Uterus (tissue), 2 donors: ENCODE results near the gene THRB.

ENCODE experiments used
- CTCF ChIP-seq, 4 experiments: fragments of 200-600 bp in 2 of 4; fragments of 450-650 bp in 2 of 4; sonication (generic) in 2 of 4; IDR thresholded peaks; one replicate each; pipeline ENCODE4 v1.5.1; 2016 to 2019; ENCODE audit warnings: antibody characterized with exemption in 4 of 4, mild to moderate bottlenecking in 2 of 4, moderate library complexity in 1 of 4
- POLR2A ChIP-seq, 2 donors: fragments of 450-650 bp; IDR thresholded peaks; one replicate each; pipeline ENCODE4 v1.6.1; 2016; ENCODE audit warnings: antibody characterized with exemption in 2 of 2, mild to moderate bottlenecking in 1 of 2, moderate library complexity in 1 of 2

GRCh38 chr3:24271228-24271627 lies 223.4 kb downstream of the THRB start:
- no peak for TF ChIP-seq CTCF (IDR thresholded peaks at IDR 0.05)
- no peak for TF ChIP-seq POLR2A (IDR thresholded peaks at IDR 0.05)
